Amniotic stem cell (primary cell): ENCODE data around the gene HSPA5.
"Not testable (repeated sequence)": the region's sequence is repeated elsewhere in the genome, so short reads cannot be mapped to it uniquely, and the experiment has no call there.

Experiments used
- DNase-seq: peaks from one replicate; lab custom pipeline; 2025; lab: John Stamatoyannopoulos, UW

Gene HSPA5

DNA sequence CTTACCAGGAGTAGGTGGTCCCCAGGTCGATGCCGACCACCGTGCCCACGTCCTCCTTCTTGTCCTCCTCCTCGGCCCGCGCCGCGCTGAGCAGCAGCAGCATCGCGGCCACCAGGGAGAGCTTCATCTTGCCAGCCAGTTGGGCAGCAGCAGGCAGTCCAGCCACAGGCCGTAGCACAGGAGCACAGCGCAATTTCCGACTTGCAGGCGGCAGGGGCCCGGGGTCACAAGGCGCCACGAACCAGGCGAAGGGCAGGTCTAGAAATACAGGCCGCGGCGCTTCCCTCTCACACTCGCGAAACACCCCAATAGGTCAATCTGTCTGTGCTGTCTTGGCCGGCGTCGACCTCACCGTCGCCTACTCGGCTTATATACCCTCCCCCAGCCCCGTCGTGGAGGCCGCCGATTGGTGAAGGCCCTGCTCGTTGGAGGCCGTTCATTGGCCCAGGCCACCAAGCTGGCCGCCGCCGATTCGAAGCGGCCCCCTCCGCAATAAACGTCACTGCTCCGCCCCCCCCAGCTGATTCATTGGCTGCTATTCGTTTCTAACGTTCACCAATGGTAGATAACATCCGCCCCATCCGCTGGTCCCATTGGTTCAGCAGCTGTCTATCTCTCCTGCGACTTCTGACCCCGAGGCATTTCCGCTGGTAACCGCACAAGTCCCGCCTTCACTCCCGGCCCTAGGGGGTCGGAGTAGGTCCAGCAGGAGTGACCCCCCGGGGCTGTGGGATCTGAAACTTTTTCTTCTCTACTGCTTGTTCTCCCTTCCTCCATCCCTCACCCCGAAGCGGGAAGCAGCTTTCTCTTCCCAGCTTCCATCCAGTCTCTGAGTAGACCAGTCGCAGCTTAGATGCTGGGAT, at the start of gene HSPA5:
HSPA5 (minus strand) TSS at position 344 of the 863 bp plus-strand sequence; CDS start at position 127, 217 bp downstream.
- peak; percentile 99 for DNase-seq

- not testable (repeated sequence) for DNase-seq
Measured at GRCh38 chr9:125286935-125287433, 45.8 kb upstream of the HSPA5 start.

DNA sequence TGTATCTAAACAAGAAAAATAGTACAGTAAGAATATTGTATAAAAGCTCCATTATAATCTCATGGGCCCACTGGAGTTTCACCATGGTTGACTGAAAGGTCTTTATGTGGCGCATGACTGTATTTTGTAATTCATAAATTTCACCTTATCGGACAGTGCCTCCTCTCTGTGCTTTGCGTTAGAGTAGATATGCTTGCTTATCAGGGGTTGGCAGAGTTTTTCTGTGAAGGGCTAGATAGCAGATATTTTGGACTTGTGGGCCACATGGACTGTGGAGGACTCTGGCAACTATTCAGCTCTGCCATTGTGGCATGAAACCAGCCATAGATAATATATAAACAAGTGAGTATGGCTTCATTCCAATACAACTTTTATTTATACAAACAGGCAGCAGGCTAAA, 43.7 kb upstream of the HSPA5 start:
- DNase-seq, result no peak

DNA sequence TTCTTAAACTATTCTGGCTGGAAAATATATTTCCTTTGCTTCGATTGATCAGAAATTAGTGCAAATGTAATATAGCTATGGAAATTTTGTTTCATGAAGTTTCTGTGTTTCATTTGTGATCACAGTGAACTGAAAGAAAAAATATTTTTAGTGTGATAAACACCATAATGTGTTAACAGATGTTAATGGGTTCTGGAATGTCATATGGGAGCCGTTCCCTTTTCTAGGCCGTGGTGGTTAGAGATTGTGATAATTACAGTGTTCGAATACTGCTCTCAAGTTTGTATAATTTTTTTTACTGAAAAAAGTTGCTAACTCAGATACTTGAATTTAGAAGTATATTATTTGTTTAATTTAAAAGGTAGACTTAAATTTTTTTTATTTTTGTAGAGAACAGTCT, 39.8 kb upstream of the HSPA5 start:
- DNase-seq, result no peak

DNA sequence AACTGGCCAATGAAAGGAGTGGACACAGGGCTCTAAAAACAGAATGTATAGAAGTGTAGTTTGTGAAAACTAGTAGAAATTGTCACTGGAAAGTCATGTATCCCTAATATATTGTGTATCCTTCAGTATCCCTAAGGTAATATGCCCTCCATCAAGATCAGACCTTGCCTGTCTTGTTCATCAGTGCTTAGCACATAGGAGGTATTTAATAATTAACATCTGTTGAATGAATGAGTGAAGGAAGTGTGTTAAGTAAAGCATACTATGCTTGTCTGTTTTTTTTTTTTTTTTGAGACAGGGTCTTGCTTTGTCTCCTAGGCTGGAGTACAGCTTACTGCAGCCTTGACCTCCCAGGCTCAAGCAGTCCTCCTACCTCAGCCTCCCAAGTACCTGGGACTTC, 36.3 kb upstream of the HSPA5 start:
- no peak for DNase-seq

DNA sequence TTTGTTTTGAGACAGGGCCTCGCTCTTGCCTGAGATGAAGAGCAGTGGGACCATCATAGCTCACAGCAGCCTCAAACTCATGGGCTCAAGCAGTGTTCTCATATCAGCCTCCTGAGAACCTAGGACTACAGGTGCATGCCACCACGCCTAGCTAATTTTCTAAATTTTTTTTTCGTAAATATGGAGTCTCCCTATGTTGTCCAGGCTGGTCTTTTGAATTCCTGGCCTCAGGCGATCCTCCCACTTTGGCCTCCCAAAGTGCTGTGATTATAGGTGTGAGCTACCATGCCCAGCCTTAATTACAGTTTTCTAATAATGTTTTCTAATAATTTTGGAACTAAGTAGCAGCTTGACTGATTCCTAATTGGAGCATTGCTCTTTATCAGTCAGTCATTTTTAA, 35.6 kb upstream of the HSPA5 start:
- no peak for DNase-seq

- no peak for DNase-seq
Measured at GRCh38 chr9:125272697-125273096, 31.6 kb upstream of the HSPA5 start.

- no peak for DNase-seq
Measured at GRCh38 chr9:125271081-125271480, 29.9 kb upstream of the HSPA5 start.

GRCh38 chr9:125269014-125269397, 27.9 kb upstream of the HSPA5 start:
- no peak for DNase-seq

DNA sequence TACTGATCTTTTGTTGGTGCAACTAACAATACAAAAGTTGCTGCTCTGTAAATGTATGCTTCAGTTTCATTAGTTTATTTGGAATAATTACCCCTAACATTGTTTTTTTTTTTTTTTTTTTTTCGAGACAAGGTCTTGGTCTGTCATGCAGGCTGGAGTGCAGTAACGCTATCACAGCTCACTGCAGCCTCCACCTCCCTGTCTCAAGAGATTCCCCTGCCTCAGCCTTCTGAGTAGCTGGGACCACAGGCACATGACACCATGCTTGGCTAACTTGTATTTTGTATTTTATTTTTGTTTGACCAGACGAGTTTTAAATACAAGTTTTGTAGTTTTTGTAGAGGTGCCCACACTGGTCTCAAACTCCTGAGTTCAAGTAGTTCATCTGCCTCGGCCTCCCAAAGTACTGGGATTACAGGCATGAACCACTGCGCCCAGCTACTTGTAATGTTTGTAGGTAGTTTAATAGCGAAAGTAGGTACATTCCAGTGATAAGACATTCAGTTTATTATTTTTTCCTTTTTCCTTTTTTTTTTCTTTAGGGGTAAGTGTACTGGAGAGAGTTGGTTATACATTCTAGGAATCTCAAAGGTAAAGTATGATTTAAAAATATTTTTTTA, 27.4 kb upstream of the HSPA5 start:
- DNase-seq, result no peak

- not testable (repeated sequence) for DNase-seq
Measured at GRCh38 chr9:125264068-125264467, 22.9 kb upstream of the HSPA5 start.

DNA sequence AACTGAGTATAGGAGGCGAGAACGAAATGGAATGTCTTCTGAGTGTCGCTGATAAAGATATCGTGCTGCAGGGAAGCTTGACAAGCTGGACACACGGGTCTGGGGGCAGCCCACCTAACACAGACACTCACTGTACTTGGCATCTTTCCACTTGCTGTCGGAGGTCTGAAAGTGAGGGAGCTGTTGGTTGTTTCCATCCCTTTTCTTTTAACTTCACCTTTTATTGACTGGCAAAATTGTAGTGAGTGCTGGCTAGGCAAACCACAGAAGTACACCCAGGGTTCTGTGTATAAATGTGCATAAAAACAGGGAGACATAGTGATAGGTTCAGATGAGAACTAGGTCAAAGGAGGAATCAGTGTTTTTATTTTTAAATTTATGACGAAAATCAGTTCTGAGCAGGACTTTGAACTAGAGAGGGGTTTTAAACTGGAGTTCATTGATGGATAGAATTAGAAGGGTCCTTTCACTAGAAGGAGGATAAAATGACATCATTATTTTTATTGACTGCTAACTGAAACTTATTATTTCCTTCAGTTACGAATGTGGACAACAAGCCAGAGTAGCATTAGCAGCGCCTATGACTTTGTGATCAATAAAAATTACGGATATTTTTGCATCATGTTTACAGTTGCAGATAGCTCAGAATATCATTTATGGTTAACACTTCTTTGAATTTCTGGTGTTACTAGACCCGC, 21.3 kb upstream of the HSPA5 start:
- DNase-seq, result no peak

DNA sequence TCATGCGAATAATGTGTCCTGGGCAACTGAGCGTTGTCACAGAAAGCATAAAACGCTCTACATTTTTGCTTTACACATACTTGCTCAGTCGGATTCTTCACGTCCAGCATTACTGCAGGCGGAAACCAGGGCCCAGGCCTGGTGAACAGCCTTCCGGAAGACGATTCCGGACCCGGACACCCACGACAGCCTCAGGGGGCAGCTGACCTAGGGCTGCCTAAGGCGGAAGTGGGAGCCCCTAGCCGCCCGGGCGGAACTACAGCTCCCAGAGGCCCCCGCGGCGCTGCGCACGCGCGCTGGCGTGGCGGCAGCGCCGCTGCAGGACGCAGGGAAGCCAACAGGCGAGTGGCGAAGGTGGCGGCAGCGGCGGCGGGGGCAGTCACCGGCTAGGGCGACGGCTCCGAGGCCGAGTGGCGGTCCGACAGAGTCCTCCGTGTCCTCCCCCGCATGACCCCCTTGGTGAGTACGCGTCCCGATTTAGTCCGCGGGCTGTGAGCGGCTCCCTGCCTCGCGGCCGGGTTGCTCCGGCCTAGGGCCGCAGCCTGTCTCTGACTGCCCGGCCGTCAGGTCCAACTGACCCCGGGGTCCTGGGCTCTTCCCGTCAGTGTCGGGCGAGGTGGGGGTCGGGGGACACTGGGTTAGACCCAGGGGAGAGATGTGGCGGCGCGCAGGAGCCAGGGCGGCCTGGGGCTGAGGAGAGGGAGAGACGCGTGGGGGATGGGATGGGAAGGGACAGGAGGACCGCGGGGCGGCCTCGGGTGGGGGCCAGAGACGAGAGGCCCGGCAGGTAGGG, 20.6 kb upstream of the HSPA5 start, which contains the start of gene GAPVD1:
GAPVD1 (plus strand) TSS at position 326 of the 793 bp plus-strand sequence. CDS start 37,096 bp downstream, outside the sequence.
- DNase-seq, result peak; percentile 42

- DNase-seq, result no peak
Measured at GRCh38 chr9:125260561-125260960, 19.4 kb upstream of the HSPA5 start.

DNA sequence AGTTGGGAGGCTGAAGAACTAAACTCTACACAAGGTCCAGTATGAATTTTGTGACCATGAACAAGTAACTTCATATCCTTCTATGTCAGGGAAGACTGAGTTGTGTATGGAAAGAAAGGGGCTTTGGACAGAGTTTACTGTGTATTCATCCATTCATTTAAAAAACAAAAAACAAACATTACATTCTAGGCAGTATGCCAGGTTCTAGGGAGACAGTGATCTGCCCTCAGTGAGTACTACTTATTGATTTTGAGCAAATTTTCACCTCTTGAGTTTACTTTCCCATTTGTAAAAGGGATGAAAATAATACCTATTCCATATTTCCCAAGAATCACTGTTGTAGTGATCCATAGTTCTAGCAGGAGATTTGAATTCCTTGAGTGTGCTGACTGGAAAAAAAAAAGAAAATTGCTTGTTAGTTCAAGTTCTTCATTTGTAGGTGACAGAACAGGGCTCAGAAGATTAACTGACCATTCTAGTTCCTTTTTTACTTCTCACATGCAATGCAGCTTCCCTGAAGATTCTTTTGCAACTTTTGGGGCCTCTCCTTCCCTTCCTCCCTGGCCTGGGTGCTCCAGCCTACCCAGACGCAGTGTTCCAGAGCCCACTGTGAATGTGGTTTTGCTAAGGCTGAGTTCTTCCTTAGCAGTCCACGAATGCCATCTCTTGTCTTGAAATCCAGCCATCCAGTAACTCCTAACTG, 17.8 kb upstream of the HSPA5 start:
- no peak for DNase-seq

DNA sequence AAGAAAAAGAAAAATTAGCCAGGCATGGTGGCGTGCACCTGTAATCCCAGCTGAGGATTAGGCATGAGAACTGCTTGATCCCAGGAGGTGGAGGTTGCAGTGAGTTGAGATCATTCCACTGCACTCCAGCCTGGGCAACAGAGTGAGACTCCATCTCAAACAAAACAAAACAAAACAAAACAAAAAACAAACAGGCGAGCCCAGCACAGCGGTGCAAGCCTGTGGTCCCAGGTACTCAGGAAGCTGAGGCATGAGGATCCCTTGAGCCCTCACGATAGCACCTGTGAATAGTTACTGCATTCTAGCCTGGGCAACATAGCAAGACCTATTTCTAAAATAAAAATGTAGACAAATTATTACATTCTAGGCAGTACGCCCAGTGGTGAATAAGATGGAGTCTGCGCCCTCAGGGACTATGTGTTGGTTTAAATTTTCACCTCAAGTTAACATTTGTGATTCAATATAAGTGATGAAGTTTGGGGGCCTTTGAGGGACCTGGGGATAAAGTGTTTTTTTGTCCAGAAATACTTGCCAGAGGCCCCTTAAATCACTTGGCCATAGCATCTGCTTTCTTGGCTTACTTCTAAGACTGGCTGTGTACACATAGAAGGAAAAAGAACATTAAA, 17.1 kb upstream of the HSPA5 start:
- no peak for DNase-seq

DNA sequence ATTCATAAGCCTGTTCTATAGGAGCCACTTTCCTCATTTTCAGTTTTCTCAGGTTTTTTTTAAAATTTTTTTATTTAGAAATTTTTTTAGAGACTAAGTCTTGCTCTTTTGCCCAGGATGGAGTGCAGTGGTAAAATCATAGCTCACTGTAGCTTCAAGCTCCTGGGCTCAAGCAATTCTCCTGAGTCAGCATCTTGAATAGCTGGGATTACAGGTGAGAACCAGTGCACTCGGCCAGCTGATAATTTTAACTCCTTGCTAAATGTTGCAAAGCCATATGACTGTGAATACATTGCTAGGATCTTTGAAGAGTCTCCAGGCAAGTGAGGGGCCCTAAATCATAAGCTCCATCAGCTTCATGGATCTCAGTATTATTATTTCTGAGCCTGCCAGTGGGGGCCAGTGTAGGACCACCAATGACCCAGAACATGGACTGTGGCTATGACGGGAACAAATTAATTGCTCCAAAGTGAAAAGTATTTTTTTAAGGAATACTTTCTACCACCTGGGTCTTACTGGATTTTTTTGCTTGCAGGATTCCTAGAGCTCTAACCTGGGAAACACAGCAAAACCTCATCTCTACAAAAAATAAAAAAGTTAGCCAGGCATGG, 14.7 kb upstream of the HSPA5 start:
- no peak for DNase-seq

GRCh38 chr9:125254231-125254630, 13.1 kb upstream of the HSPA5 start:
- DNase-seq, result no peak

DNA sequence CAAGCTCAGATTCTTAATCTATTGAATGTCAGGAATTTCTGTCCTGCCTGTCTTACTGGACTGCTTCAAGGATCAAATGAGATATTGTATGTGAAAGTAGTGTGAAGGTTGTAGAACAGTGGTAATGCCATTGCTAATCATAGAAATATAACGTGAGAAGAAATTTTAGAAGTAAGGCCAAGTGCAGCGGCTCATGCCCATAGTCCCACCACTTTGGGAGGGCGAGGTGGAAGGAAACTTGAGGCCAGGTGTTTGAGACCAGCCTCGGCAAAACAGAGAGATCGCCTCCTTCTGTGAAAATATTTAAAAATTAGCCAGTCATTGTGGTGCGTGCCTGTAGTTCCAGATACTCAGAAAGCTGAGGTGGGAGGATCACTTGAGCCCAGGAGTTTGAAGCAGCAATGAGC, 5.1 kb upstream of the HSPA5 start:
- DNase-seq, result no peak

- no peak for DNase-seq
Measured at GRCh38 chr9:125243792-125244260, 2.7 kb upstream of the HSPA5 start.
